OCI-LY7 (cell line): ENCODE measurements around the gene PLCXD1.

Source experiments
- CTCF ChIP-seq: fragments of 200-600 bp; sonication (generic); conservative IDR thresholded peaks from 2 replicates; pipeline ENCODE4 v1.5.1; 2014; ENCODE audit warnings: mild to moderate bottlenecking, antibody characterized with exemption, low read length, moderate library complexity, mixed read lengths
- EZH2phosphoT487 ChIP-seq: fragments of 200-600 bp; sonication (generic); IDR thresholded peaks from 2 replicates; pipeline ENCODE4 v1.6.1; 2018; ENCODE audit warnings: low read depth, borderline replicate concordance, mild to moderate bottlenecking, mixed run types, antibody characterized with exemption, low read length, moderate library complexity, mixed read lengths

GRCh38 chrX:275967-276580, 5.1 kb upstream of the PLCXD1 start:
- TF ChIP-seq CTCF (no peak), EZH2phosphoT487 (no peak)
